Liver (tissue), 3 donors: ENCODE measurements around the gene BNC2.

ENCODE experiments used
- CTCF ChIP-seq: fragments of 150-350 bp; IDR thresholded peaks from 2 replicates; pipeline ENCODE4 v1.5.1; 2017; ENCODE audit warnings: improper control_type of control experiment, low read depth, low read length; ENCODE audit not compliant: missing input control
- EGR1 ChIP-seq, 2 donors: IDR thresholded peaks; 2 replicates each; pipeline ENCODE4 v1.6.1; 2016 to 2018; ENCODE audit warnings: antibody characterized with exemption in 2 of 2, low read depth in 2 of 2
- JUND ChIP-seq, 2 donors: IDR thresholded peaks; 2 replicates each; pipeline ENCODE4 v1.6.1; 2016; ENCODE audit warnings: antibody characterized with exemption in 2 of 2
- MAX ChIP-seq: IDR thresholded peaks from 2 replicates; pipeline ENCODE4 v1.6.1; 2016; ENCODE audit warnings: antibody characterized with exemption
- RAD21 ChIP-seq, 2 donors: IDR thresholded peaks; 2 replicates each; pipeline ENCODE4 v1.6.1; 2016; ENCODE audit warnings: antibody characterized with exemption in 2 of 2, mild to moderate bottlenecking in 2 of 2
- REST ChIP-seq: IDR thresholded peaks from 2 replicates; pipeline ENCODE4 v1.6.1; 2016; ENCODE audit warnings: antibody characterized with exemption, mild to moderate bottlenecking
- YY1 ChIP-seq: IDR thresholded peaks from 2 replicates; pipeline ENCODE4 v1.6.1; 2016; ENCODE audit warnings: antibody characterized with exemption, mild to moderate bottlenecking
- ZBTB33 ChIP-seq: IDR thresholded peaks from 2 replicates; pipeline ENCODE4 v1.6.1; 2016; ENCODE audit warnings: antibody characterized with exemption
- donor health status: healthy.
- donor health status: healthy.

- TF ChIP-seq RAD21 (IDR thresholded peaks at IDR 0.05) = no peak
- no peak for TF ChIP-seq CTCF
- TF ChIP-seq ZBTB33 = no peak
- TF ChIP-seq YY1 = no peak
- no peak for TF ChIP-seq EGR1 (IDR thresholded peaks at IDR 0.05; ENCODE audit: low read depth in 2 of 2)
- no peak for TF ChIP-seq REST
- no peak for TF ChIP-seq JUND (IDR thresholded peaks at IDR 0.05)
- no peak for TF ChIP-seq MAX
Observed at GRCh38 chr9:16612627-16613026, 257.8 kb downstream of the BNC2 start.
